Subcutaneous adipose tissue (tissue), 4 donors: Measurements from ENCODE around the gene PSMB2. TPM values are rescaled to one million over a fixed set of nuclear protein-coding genes. Genes with fewer than 3 reads are reported as not detected.

ENCODE experiments used
- CTCF ChIP-seq: fragments of 450-650 bp; IDR thresholded peaks from one replicate; pipeline ENCODE4 v1.5.1; 2016; ENCODE audit warnings: low read depth, mild to moderate bottlenecking, control low read depth, antibody characterized with exemption, moderate library complexity
- total RNA-seq, 4 donors: library from RNA; depleted of rRNA; stranded (reverse); fragments of >200 nt; gene quantifications; one replicate each; pipeline ENCODE4 v1.1.0, GENCODE V29; 2016

PSMB2 gene
- total RNA-seq, 4 donors from 2014 or later, result 26.9 to 42.7 (median 30.0) TPM

GRCh38 chr1:35574655-35575415, 66.5 kb downstream of the PSMB2 start:
- TF ChIP-seq CTCF, result no peak

GRCh38 chr1:35574125-35574654, 67.1 kb downstream of the PSMB2 start:
- TF ChIP-seq CTCF, result no peak

GRCh38 chr1:35573198-35574124, 67.9 kb downstream of the PSMB2 start, which contains the start of gene TFAP2E:
Gene TFAP2E (plus strand): TSS chr1:35573314. CDS start chr1:35573578, 264 bp downstream.
- TF ChIP-seq CTCF, result no peak

GRCh38 chr1:35572296-35572695, 69.0 kb downstream of the PSMB2 start:
- no peak for TF ChIP-seq CTCF

GRCh38 chr1:35571263-35571662, 70.1 kb downstream of the PSMB2 start:
- TF ChIP-seq CTCF, result no peak

GRCh38 chr1:35570589-35571137, 70.7 kb downstream of the PSMB2 start:
- TF ChIP-seq CTCF, result no peak
